Spleen (tissue), 11 donors: ENCODE data around the gene LCK. TPM values are rescaled to one million over a fixed set of nuclear protein-coding genes. Genes with fewer than 3 reads are reported as not detected.
A peak's percentile ranks its signal among the peaks of the same experiment; 100 is the strongest.

ENCODE experiments used
- DNase-seq: peaks from one replicate; pipeline ENCODE4 v3.0.0-alpha.2; 2020
- H3K27ac ChIP-seq, 8 donors: fragments of 200-600 bp; sonication (generic) in 7 of 8; 1 replicate in 4 of 8; 2 replicates in 4 of 8; pipeline versions ENCODE4 v1.5.0 to v1.8.0; 2016 to 2021; ENCODE audit warnings: inconsistent platforms in 4 of 8, mild to moderate bottlenecking in 4 of 8, moderate library complexity in 1 of 8
- H3K27me3 ChIP-seq, 7 donors: fragments of 200-600 bp; sonication (generic) in 6 of 7; replicated peaks in 1 of 7; 1 replicate in 4 of 7; 2 replicates in 3 of 7; pipeline versions ENCODE4 v1.5.0 to v1.8.0; 2016 to 2021; ENCODE audit warnings: inconsistent platforms in 3 of 7, mild to moderate bottlenecking in 1 of 7
- H3K36me3 ChIP-seq, 6 donors: fragments of 200-600 bp; sonication (generic) in 5 of 6; 1 replicate in 4 of 6; 2 replicates in 2 of 6; pipeline versions ENCODE4 v1.5.0 to v1.8.0; 2016 to 2021; ENCODE audit warnings: inconsistent platforms in 2 of 6
- H3K4me1 ChIP-seq, 6 donors: fragments of 200-600 bp; sonication (generic) in 5 of 6; 1 replicate in 3 of 6; 2 replicates in 3 of 6; pipeline versions ENCODE4 v1.5.0 to v1.8.0; 2016 to 2021; ENCODE audit warnings: inconsistent platforms in 3 of 6
- H3K4me3 ChIP-seq, 8 donors: fragments of 200-600 bp; sonication (generic) in 7 of 8; 1 replicate in 4 of 8; 2 replicates in 4 of 8; pipeline versions ENCODE4 v1.5.0 to v1.8.0; 2016 to 2021; ENCODE audit warnings: inconsistent platforms in 4 of 8, mild to moderate bottlenecking in 4 of 8, moderate library complexity in 2 of 8
- H3K9me3 ChIP-seq, 8 donors: fragments of 200-600 bp; sonication (generic) in 7 of 8; 1 replicate in 4 of 8; 2 replicates in 4 of 8; pipeline versions ENCODE4 v1.5.0 to v1.8.0; 2016 to 2021; ENCODE audit warnings: inconsistent platforms in 4 of 8
- POLR2A ChIP-seq, 3 donors: fragments of 450-650 bp; IDR thresholded peaks; one replicate each; pipeline ENCODE4 v1.5.1; 2017; ENCODE audit warnings: antibody characterized with exemption in 3 of 3, mild to moderate bottlenecking in 1 of 3
- POLR2AphosphoS5 ChIP-seq, 3 donors: sonication (generic); formaldehyde crosslinking; IDR thresholded peaks; one replicate each; pipeline ENCODE4 v1.5.1; 2017; ENCODE audit warnings: antibody characterized with exemption in 3 of 3
- WGBS, 5 donors: extraction: QIAGEN DNeasy Blood & Tissue Kit in 3 of 5; methylation state at CpG; one replicate each; pipeline versions ENCODE4 v1.1.5 to v1.1.7; 2013 to 2018; 5-methylcytosine and 5-hydroxymethylcytosine counted together
- intact Hi-C: fragments of 100-400 bp; cut with DNase I; formaldehyde crosslinking; loops from one replicate; pipeline ENCODE4 v1.15.0; 2023; ENCODE audit warnings: low total_unique reads
- polyA plus RNA-seq, 3 donors: library from polyadenylated mRNA; stranded (reverse); fragments of 200-250 nt; gene quantifications; one replicate each; pipeline ENCODE4 v1.2.1, GENCODE V29; 2013
- total RNA-seq, 7 donors: library from RNA; depleted of rRNA in 3 of 7; stranded (reverse); fragments of >200 nt in 3 of 7; fragmentation: NEBNext Ultra II Directional in 4 of 7; extraction: Animal tissue kit (Norgen Biotek cat#: 25700) in 4 of 7; gene quantifications; one replicate each; pipeline versions ENCODE4 v1.1.0 to v1.2.1, GENCODE V29; 2016 to 2021
- TF ChIP-seq, protein P1 (sequence below), 11 experiments: fragments of 200-600 bp in 7 of 11; fragments of 450-650 bp in 4 of 11; sonication (generic) in 4 of 11; IDR thresholded peaks in 8 of 11; conservative IDR thresholded peaks in 3 of 11; 1 replicate in 7 of 11; 2 replicates in 4 of 11; pipeline versions ENCODE4 v1.4.0 to v1.8.0; 2016 to 2021; ENCODE audit warnings: antibody characterized with exemption in 11 of 11, inconsistent platforms in 4 of 11, mild to moderate bottlenecking in 1 of 11
- donor health status: healthy with polysubstance abuse.
- donor health status: DM: no; HTN: no; CAD: no; lungs with moderate emphysema.
- donor health status: DM: no; HTN: no; CAD: no.
- donor health status: Bipolar disorder and iron deficiency.
- donor health status: healthy.
- donor health status: DM: no; HTN: no; CAD: no.
- donor health status: DM: yes; HTN: yes; CAD: no.

The LCK gene
- total and polyA plus RNA-seq, 10 donors, result 37.9 to 84.5 (median 53.1) TPM

DNA sequence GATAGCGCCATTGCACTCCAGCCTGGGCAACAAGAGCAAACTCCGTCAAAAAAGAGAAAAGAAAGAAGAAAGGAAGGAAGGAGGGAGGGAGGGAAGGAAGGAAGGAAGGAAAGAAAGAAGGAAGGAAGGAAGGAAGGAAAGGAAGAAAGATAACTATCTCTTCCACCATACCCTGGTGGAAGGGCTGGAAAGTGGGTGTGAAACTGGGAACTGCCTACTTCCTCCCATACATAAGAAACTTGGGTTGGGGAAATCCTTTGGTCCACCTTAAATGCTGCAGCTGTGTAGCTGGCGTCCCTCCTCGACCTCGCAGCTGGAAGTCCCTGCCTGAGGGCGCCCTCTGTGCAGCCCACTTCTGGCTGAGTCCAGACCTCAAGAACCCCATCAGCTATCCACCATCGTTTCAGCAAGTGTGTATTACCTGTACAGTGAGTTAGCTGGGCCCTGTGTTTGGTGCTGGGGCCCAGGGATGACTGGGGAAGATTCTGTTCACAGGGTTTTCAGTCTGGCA, 8.7 kb upstream of the LCK start:
- H3K4me3 ChIP-seq, result peak overlapping the region in 1 of 8 donors; percentile 4
- H3K27ac ChIP-seq, result peak overlapping the region in 1 of 8 donors; percentile 33
- no peak for DNase-seq

DNA sequence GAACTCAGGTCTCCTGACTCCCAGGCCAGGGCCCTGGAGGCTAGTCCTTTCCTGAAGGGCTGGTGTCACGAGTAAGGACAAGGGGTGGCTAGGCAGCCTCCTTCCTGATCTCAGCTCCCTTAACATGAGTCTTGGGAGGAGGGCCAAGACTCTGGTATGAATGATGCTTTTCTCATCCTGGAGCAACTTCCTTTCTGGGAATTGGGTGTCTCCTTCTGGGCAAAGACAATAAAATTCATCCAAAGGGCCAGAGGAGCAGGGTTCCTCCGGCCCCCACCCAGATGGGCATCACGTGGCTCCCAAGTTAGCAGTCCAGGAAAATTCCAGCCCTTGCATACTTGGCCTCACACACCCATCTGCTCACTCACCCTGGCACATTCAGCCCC, 4.2 kb upstream of the LCK start, which contains the start of gene FAM167B:
TSS of gene FAM167B (plus strand) at position 335 of the 386 bp plus-strand sequence. CDS start 200 bp downstream, outside the sequence.
- peak within 1 kb of the TSS; percentile 49 to 96 (median 90) for H3K27ac ChIP-seq

More for the DNA sequence above, 8.7 kb upstream of the LCK start:
- Histone ChIP-seq H3K9me3 (no peaks in the 10 kb centered on the region), H3K36me3 (no peaks in the 10 kb centered on the region), H3K4me1 (peaks cover 11 to 53% (median 41%) of the 10 kb centered on the region in 6 donors), H3K27me3 (peaks cover 0 to 22% (median 0%) of the 10 kb centered on the region in 7 donors)
- peak in 2 of 3 donors; percentile 8 to 54 for TF ChIP-seq POLR2AphosphoS5 (IDR thresholded peaks at IDR 0.05)
- TF ChIP-seq, protein P1, sequence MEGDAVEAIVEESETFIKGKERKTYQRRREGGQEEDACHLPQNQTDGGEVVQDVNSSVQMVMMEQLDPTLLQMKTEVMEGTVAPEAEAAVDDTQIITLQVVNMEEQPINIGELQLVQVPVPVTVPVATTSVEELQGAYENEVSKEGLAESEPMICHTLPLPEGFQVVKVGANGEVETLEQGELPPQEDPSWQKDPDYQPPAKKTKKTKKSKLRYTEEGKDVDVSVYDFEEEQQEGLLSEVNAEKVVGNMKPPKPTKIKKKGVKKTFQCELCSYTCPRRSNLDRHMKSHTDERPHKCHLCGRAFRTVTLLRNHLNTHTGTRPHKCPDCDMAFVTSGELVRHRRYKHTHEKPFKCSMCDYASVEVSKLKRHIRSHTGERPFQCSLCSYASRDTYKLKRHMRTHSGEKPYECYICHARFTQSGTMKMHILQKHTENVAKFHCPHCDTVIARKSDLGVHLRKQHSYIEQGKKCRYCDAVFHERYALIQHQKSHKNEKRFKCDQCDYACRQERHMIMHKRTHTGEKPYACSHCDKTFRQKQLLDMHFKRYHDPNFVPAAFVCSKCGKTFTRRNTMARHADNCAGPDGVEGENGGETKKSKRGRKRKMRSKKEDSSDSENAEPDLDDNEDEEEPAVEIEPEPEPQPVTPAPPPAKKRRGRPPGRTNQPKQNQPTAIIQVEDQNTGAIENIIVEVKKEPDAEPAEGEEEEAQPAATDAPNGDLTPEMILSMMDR (IDR thresholded peaks at IDR 0.05 in 8 of 11, conservative IDR thresholded peaks at IDR 0.05 in 3 of 11), result no peak
- 26 to 36% (median 28%) methylated on average over 7 of the region's 7 CpGs for WGBS, 5 donors
- intact Hi-C loops, result no loop called here

DNA sequence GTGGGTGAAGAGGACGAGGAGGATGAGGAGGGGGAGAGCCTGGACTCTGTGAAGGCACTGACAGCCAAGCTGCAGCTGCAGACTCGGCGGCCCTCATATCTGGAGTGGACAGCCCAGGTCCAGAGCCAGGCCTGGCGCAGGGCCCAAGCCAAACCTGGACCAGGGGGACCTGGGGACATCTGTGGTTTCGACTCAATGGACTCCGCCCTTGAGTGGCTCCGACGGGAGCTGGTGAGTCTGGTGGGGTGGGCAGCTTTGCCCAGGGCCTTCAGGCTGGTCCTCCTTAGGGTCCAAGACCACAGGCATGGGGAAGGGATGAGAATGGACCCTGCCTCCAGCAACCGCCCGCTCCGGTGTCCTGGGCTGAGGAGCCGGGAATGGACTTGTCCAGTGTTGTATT, 3.6 kb upstream of the LCK start:
- Histone ChIP-seq H3K36me3 (no peaks in the 10 kb centered on the region), H3K4me1 (peaks cover 35 to 73% (median 64%) of the 10 kb centered on the region in 6 donors), H3K27ac (peak overlapping the region; percentile 49 to 96 (median 90)), H3K27me3 (no peaks in the 10 kb centered on the region), H3K9me3 (no peaks in the 10 kb centered on the region), H3K4me3 (no peak overlapping the region)
- WGBS, 5 donors, result 83 to 94% (median 93%) methylated on average over 3 to 12 of the region's 12 CpGs
- no peak for DNase-seq
- intact Hi-C loops, result no loop called here
- no peak for TF ChIP-seq POLR2AphosphoS5 (IDR thresholded peaks at IDR 0.05)
- TF ChIP-seq, protein P1 (IDR thresholded peaks at IDR 0.05 in 8 of 11, conservative IDR thresholded peaks at IDR 0.05 in 3 of 11), result no peak
- TF ChIP-seq POLR2A (IDR thresholded peaks at IDR 0.05), result no peak

More for the DNA sequence above, 4.2 kb upstream of the LCK start, which contains the start of gene FAM167B:
- intact Hi-C loops, result no loop called here
- 61 to 92% (median 71%) methylated on average over 2 to 3 of the region's 3 CpGs for WGBS, 5 donors
- Histone ChIP-seq H3K27me3 (no peaks in the 10 kb centered on the region), H3K4me3 (peak within 1 kb of the TSS in 3 of 8 donors; percentile 29 to 60 (median 33)), H3K4me1 (peaks cover 34 to 73% (median 63%) of the 10 kb centered on the region in 6 donors), H3K9me3 (no peaks in the 10 kb centered on the region), H3K36me3 (no peaks in the 10 kb centered on the region)
- DNase-seq, result no peak
- TF ChIP-seq, protein P1 (IDR thresholded peaks at IDR 0.05 in 8 of 11, conservative IDR thresholded peaks at IDR 0.05 in 3 of 11), result no peak
- TF ChIP-seq POLR2A (IDR thresholded peaks at IDR 0.05) (no peak), POLR2AphosphoS5 (IDR thresholded peaks at IDR 0.05) (peak in 1 of 3 donors; percentile 21)

DNA sequence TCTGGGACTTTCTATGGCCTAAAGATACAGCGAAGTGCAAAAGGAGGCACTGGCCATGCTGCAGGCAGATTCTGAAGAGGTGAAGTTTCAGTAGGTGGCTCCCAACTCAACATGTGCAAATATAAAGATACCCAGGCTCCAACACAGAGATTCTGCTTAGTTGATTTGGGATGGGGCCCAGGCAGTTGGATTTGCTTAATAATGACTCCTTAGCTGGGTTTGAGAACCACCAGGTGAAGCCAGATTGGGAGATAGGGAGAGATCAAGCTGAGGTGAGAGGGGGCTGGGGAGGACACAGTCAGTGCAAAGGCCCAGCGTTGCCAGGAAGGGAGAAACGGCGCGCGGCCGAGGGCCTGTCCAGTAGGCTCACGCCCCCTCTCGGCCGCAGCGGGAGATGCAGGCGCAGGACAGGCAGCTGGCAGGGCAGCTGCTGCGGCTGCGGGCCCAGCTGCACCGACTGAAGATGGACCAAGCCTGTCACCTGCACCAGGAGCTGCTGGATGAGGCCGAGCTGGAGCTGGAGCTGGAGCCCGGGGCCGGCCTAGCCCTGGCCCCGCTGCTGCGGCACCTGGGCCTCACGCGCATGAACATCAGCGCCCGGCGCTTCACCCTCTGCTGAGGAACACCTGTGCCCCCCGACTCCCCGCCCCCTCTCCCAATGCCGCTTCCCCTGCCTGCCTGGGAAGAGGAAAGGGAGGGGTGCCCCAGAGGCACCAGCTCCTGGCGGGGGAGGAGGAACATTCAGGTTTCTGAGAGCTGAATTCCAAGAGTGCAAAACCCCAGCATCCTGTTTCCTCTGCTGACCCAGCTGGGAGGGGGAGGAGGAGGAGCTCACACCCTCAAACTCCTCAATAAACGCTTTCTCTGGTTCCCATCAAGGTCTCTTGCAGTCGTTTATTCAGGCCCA, 2.8 kb upstream of the LCK start:
- Histone ChIP-seq H3K27ac (peak overlapping the region; percentile 49 to 96 (median 90)), H3K4me1 (peaks cover 35 to 74% (median 64%) of the 10 kb centered on the region in 6 donors), H3K4me3 (peak overlapping the region in 5 of 8 donors; percentile 6 to 60 (median 29)), H3K36me3 (no peaks in the 10 kb centered on the region), H3K9me3 (no peaks in the 10 kb centered on the region), H3K27me3 (no peaks in the 10 kb centered on the region)
- TF ChIP-seq, protein P1 (IDR thresholded peaks at IDR 0.05 in 8 of 11, conservative IDR thresholded peaks at IDR 0.05 in 3 of 11), result peak; percentile 82 to 97 (median 94)
- peak; percentile 78 to 84 (median 83) for TF ChIP-seq POLR2AphosphoS5 (IDR thresholded peaks at IDR 0.05)
- TF ChIP-seq POLR2A (IDR thresholded peaks at IDR 0.05), result no peak
- DNase-seq, result peak; percentile 97
- intact Hi-C loops, result no loop called here
- WGBS, 5 donors, result 4 to 8% (median 6%) methylated on average over 21 to 31 of the region's 31 CpGs
